ELR (cell line): ENCODE data around the gene KIF4A.
"Not testable (repeated sequence)": the region's sequence is repeated elsewhere in the genome, so short reads cannot be mapped to it uniquely, and the experiment has no call there.

ENCODE experiments used
- DNase-seq: peaks from one replicate; pipeline ENCODE4 v3.0.0-alpha.2; 2015; ENCODE audit warnings: low read depth

KIF4A gene

DNA sequence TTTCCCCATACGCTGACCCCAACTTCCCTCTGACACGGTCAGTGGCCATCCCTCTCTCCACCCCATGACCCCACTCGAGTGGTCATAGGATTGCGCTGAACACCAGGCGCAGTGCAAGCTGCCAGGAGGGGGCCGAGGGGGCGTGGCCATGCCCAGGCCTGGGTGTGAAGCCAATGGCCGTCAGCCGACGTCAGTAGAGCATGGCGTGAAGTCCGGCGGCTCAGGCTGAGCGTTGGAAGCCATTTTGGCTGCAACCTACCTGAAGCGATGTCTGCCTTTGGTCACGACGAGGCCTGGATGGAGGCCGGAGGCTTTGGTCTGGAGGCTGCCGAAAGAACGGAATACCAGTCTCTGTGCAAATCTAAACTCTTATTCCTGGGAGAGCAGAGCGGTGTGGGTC lies 8.0 kb upstream of the KIF4A start, which contains the start of gene RAB41:
TSS of gene RAB41 (plus strand) at position 222 of the 400 bp plus-strand sequence. CDS start at position 268, 46 bp downstream.
- DNase-seq, result no peak

DNA sequence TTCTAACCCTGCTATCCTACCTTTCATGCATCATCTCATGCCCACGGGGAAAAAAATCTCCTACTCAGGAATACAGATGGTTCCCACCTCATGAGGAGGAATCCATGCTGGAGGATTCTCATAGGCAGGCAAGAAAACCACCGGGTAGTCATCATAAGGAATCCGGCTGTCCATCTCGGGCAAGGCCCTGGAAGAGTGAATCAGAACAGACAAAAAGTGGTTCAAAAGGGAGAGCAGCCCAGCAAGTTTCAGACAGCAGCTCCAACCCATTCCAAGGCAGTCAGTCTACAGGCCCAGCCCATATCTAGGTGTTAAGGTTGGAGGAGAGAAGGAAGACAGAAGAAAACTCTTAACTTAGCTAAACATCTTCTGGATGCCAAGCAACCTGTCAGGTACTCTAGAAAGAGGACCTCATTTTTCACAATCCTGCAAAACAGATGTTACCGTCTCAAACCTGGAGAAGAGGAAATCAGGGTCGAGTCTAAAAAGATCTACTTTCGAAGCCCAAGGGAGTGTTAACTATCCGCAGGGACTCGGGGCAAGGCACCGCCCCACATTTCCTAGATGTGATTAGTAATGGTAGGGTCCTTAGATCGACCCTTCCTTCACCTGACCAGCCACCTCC lies 624 bp upstream of the KIF4A start:
- peak; percentile 61 for DNase-seq

DNA sequence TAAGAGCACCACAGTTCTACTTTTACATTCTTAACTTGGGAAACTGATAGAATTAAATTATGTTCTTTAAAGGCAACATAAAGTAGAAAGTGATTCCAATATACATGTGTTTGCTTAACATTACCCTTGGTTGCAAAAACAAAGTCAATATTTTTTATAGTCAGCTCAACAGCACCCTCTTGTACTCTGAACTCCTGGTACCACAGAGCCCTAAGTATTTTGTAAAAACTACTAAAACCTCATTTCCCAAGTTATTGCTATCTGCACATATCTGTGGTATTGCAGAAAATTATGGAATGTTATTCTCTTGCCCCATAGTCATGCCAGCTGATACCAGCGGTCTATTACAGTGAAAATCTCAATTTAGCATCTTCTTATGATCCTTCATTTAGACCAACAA lies 2.9 kb downstream of the KIF4A start:
- DNase-seq, result peak; percentile 2

DNA sequence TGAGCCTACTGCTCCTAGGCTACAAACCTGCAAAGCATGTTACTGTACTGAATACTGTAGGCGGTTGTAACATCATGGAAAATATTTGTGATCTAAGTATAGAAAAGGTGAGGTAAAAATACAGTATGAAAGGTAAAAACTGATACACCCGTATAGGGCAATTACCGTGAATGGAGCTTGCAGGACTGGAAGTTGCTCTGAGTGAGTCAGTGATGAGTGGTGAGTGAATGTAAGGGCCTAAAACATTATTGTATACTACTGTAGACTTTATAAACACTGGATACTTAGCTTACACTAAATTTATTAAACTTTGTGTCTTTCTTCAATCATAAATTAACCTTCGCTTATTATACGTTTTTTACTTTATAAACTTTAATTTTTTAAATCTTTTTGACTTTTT lies 3.7 kb downstream of the KIF4A start:
- DNase-seq, result peak; percentile 59

DNA sequence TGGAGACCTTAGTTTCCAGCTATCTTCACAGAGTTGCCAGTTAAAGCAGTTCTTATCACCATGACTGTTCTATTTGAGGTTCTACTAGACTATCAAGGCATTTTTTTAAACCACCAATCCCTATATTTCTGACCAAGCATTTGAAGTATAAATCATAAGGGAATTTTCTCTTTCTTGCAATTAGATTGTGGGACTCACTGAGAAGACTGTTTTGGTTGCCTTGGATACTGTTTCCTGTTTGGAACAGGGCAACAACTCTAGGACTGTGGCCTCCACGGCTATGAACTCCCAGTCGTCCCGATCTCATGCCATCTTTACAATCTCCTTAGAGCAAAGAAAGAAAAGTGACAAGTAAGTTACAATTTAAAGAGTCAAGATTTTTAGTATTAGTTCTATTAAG lies 11.8 kb downstream of the KIF4A start:
- DNase-seq, result no peak

DNA sequence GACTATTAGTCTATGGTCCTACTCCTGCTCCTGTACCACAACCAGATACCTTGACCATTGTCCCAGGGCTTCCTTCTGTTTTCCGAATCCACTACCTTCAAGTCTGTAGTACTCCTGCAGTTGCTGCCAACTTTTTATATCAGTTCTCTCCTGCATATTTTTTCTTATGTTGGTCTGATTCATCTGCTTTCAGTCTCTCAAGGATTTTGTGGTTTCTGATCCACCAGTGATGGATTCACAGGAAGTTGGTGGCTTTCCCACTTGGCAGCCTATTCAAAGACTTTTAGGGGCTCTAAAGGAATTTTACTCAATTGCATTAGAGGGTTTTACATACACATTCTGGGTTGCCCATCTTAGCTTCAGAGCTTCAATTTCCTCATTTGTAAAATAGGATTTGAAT lies 23.6 kb downstream of the KIF4A start:
- DNase-seq, result peak; percentile 61

DNA sequence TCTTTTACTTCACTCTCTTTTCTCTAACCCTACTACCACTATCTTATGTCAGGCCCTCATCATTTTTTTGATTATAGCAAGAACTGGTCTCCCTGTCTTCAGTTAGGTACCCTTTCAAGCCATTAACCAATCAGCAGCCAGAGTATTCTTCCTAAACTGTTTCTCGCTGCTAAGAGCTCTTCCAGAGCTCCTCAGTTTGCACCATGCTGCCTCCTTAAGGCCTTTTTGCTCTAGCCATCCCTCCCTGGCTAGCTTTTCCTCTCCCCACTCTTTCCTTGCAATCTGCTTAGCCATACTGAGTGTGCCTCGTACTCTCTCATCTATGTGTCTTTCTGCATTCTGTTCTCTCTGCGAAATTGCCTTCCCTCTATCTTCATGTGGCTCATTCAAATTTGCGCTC lies 32.9 kb downstream of the KIF4A start:
- DNase-seq, result no peak

DNA sequence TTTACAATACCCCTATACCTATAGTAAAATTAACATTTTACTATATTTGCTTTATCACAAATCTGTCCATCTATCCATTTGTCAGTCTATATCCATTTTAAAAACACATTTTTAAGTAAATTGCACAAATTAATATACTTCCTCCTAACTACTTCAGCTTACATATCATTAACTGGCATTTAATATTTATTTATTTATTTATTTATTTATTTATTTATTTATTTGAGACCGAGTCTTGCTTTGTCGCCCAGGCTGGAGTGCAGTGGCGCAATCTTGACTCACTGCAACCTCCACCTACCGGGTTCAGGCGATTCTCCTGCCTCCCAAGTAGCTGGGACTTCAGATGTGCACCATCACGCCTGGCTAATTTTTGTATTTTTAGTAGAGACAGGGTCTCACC lies 33.7 kb downstream of the KIF4A start:
- not testable (repeated sequence) for DNase-seq

DNA sequence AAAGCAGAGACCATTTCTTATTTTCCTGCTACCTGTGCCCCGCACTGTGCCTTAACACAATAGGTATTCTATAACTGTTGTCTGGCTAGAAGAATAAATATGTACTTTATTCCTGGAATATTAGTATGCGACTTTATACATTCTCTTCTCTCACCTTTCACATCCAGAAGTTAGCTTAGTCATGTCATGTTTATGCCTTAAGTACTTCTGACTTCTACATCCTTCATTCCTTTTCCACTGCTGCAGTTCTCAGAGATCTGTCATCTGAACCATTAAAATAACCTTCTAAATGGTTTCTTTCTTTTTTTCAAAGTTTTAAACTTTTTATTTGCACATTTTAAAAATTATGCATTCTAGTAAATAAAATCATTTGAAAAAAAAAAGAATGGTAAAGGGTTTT lies 34.4 kb downstream of the KIF4A start:
- peak; percentile 3 for DNase-seq

DNA sequence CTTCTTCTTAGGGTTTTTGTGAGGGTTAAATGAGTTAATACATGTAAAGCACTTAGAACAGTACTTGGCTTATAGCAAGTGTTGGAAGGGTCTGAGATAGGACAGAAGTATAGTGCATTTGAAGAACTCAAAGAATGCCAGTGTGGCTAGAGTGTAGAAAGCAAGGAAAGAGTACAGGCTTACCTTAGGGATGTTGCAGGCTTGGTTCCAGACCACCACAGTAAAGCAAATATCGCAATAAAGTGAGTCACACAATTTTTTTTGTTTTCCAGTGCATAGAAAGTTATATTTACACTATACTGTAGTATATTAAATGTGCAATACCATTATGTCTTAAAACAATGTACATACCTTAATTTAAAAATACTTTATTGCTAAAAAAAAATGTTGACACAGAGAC lies 41.3 kb downstream of the KIF4A start:
- DNase-seq, result no peak

DNA sequence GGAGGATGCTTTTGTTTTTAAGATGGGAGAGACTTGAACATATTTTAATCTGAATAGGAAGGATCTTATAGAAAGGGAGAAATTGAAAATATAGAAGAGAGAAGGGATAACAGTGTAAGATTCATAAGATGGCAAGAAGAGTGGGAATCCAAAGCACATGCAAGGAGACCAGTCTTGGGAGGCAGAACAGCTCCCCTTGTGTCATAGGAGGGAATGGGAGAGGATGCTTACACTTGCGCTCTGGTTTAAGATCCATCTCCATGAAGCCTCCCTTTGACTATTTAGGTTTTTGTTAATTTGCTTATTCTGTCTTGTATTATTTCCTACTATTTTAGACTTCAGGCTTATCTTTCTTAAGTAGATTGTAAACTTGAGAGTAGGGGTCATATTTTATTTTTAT lies 42.7 kb downstream of the KIF4A start:
- peak; percentile 2 for DNase-seq

DNA sequence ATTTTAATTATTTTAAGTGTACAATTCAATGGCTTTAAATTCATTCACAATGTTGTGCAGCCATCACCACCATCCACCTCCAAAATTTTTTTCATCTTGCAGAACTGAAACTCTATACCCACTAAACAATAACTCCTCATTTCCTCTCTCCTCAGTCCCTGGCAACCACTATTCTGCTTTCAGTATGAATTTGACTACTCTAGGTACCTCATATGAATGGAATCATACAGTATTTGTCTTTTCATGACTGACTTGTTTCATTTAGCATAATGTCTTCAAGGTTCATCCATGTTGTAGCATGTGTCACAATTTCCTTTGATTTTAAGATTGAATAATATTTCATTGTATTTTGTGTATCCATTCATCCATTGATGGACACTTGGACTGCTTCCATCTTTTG lies 46.9 kb downstream of the KIF4A start:
- DNase-seq, result no peak

DNA sequence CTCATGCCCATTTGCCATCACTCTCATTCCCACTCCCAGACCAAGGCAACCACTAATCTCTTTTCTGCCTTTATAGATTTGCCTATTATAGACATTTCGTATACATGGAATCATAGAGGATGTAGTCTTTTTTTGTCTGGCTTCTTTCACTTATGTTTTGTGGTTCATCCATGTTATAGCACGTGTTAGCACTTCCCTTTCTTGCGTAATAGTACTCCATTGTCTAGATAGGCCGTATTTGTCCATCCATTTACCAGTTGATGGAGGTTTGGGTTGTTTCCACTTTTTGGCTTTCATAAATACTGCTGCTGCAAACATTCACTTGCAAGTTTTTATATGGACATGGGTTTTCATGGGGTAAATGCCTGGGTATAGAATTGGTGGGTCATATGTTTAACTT lies 48.4 kb downstream of the KIF4A start:
- no peak for DNase-seq

DNA sequence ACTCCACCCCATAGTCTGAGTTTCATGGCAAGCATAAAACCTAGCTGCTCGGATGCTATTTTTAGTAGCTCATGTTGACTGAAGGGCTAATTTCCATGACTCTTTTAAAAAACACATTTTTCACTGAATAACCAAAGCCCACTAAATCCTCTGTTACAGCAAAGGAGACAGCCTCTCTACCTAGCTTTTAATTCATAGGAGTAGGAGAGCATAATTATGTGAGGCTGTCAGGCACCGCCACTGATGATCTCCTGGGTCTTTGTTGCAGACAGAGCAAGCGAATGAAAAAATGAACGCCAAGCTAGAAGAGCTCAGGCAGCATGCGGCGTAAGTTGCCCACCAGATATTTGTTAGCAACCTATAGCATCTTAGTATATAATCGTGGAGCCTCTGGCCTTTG lies 53.5 kb downstream of the KIF4A start:
- no peak for DNase-seq

DNA sequence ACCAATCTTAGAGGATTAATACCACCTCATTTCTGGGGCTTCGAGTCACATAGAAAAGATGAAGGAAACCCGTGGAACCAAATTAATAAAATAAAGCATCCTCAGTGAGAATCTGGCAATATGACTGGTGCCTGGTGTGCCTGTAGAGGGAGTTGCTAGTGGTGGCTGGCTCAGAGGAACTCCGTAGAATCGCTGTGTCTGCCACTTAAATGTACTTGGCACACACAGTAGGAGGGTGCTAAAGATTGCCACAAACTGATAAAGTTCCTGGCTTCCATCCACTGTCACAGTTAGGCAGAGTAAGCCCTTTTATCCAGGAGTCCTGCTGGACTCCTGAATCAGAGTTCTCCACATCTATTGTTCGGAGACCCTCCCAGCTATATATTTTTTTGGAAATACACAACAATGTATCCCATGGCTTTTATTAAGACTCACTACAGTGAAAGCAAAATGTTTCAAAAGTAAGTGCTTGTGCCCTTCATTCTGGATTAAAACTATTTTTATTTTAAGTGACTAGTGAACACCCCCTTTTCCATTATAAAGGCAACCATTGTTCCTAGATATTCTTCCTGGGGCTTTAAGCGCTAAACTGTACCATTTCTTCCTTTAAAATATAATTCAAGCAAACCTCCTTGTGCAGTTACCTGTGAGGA lies 56.6 kb downstream of the KIF4A start:
- no peak for DNase-seq

DNA sequence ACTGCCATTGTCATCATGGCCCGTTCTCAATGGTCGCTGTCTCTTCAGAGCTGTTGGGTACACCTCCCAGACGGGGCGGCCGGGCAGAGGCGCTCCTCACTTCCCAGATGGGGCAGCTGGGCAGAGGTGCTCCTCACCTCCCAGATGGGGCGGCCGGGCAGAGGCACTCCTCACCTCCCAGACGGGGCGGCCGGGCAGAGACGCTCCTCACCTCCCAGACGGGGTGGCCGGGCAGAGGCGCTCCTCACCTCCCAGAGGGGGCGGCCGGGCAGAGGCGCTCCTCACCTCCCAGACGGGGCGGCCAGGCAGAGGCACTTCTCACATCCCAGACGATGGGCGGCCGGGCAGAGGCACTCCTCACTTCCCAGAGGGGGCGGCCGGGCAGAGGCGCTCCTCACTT lies 58.9 kb downstream of the KIF4A start:
- not testable (repeated sequence) for DNase-seq

DNA sequence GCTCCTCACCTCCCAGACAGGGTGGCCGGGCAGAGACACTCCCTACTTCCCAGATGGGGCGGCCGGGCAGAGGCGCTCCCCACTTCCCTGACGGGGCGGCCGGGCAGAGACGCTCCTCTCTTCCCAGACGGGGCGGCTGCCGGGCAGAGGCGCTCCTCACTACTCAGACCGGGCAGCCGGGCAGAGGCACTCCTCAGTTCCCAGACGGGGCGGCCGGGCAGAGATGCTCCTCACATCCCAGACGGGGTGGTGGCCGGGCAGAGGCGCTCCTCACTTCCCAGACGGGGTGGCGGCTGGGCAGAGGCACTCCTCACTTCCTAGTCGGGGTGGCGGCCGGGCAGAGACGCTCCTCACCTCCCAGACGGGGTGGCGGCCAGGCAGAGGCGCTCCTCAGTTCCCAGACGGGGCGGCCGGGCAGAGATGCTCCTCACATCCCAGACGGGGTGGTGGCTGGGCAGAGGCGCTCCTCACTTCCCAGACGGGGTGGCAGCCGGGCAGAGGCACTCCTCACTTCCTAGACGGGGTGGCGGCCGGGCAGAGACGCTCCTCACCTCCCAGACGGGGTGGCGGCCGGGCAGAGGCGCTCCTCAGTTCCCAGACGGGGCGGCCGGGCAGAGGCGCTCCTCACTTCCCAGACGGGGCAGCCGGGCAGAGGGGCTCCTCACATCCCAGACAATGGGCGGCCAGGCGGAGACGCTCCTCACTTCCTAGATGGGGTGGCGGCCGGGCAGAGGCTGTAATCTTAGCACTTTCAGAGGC lies 59.6 kb downstream of the KIF4A start:
- DNase-seq, result not testable (repeated sequence)

DNA sequence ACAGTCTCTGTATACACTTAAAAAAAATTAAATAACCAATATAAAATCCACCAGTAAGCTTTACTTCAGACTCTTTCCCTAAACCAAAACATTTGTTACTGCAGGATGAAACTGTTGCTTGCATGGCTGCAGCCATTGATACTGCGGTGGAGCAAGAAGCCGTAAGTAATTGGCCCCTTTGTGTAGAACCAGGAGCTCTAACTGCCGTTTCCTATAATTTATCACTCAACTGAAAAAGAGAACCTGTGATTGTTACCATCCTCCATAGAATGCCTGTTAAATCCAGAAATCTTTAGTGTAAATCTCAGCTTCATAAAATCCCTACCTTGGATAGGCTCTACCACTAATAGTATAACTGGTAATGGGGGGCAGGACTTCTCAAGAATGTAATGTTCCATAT lies 62.6 kb downstream of the KIF4A start:
- no peak for DNase-seq

DNA sequence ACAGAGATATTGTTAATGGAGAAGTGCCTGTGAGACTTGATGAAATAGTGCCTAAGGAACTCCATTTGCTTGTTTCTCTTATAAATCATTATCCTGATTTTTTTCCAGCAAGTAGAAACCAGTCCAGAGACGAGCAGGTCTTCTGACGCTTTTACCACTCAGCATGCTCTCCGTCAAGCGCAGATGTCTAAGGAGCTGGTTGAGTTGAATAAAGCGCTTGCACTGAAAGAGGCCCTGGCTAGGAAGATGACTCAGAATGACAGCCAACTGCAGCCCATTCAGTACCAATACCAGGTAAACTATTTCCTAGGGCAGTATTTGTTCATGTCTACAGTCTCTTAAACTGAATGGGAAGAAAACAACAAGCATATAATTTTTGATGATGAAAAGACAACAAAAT lies 63.6 kb downstream of the KIF4A start:
- no peak for DNase-seq

DNA sequence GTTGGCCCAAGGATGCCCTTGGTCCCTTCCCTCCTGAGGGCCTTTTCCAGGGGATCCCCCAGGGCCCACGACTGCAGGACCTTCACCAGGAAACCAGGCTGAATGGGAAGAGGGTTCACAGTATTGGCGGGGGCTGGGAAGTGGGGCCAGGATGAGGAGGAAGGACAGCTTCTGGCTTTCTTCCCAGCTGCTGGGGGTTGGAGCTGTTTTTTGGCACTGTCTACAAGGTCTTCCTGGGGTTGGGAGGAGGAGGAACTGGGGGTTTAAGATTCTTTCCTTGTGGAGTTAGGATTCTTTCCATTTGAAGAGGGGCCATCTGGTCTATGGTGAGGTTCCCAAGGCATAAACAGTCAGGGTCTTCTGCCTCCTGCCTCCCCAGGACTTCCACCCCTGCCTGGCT lies 64.8 kb downstream of the KIF4A start:
- DNase-seq, result no peak

DNA sequence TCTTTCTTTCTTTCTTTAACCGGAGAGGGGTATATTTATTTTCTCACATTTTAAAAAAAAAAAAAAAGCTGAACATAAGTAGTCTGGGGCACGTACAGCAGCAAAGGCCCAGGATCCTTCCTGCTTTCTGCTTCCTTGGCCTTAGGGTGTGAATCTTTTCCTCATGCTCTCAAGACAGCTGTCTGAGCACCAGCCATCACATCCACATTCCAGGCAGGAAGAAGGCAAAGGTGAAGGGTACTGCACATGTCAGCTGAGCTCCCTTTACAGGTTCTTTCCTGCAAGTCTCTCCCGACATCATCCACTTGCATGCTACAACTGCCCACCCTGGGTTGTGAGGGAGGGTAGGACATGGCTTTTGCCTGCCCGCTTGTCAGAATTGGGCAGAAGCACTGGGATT lies 69.6 kb downstream of the KIF4A start:
- no peak for DNase-seq

DNA sequence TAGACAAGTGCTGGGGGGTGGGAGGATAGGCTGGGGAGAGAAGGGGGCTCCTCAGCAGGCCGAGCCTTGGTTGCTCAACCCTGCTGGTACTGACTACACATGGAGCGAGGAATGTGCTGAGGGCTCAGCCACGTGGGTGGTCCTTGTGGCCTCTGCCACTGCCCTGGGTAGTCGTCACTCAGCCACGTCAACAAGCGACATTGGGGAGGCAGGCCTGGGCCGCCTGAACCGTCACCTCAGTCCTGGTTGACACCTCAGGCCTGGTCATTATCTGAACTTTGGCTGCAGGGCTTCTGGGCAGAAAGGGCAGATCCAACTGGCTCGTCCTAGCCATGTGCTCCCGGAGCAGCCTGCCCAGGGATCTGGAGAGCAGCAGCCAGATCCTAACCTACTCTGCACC lies 70.5 kb downstream of the KIF4A start:
- no peak for DNase-seq

DNA sequence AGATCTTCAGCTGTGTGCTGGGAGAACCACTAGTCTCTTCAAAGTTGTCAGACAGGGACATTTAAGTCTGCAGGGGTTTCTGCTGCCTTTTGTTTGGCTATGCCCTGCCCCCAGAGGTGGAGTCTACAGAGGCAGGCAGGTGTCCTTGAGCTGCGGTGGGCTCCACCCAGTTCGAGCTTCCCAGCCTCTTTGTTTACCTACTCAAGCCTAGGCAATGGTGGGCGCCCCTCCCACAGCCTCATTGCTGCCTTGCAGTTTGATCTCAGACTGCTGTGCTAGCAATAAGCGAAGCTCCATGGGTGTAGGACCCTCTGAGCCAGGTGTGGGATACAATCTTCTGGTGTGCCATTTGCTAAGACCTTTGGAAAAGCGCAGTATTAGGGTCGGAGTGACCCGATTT lies 78.8 kb downstream of the KIF4A start:
- DNase-seq, result not testable (repeated sequence)
